HG03469 (cell line): ENCODE measurements around the gene FBXO42.
"Not testable (repeated sequence)": the region's sequence is repeated elsewhere in the genome, so short reads cannot be mapped to it uniquely, and the experiment has no call there.

ENCODE experiments used
- ATAC-seq: cut with Tn5 transposase; IDR thresholded peaks from one replicate; pipeline ENCODE4 v1.9.1; 2021; ENCODE audit warnings: mild to moderate bottlenecking, moderate library complexity, moderate number of reproducible peaks; ENCODE audit not compliant: unreplicated experiment

The FBXO42 gene

GRCh38 chr1:16222716-16223115 lies 129.6 kb downstream of the FBXO42 start:
- not testable (repeated sequence) for ATAC-seq

- no peak for ATAC-seq
Observed at GRCh38 chr1:16221499-16221898, 130.8 kb downstream of the FBXO42 start.

GRCh38 chr1:16219968-16220500 lies 132.2 kb downstream of the FBXO42 start:
- no peak for ATAC-seq

GRCh38 chr1:16218674-16219071 lies 133.6 kb downstream of the FBXO42 start:
- no peak for ATAC-seq

GRCh38 chr1:16218014-16218673 lies 134.1 kb downstream of the FBXO42 start:
- no peak for ATAC-seq

- ATAC-seq, result peak; percentile 73
Observed at GRCh38 chr1:16217061-16217785, 135.1 kb downstream of the FBXO42 start.

GRCh38 chr1:16215882-16216753 lies 136.2 kb downstream of the FBXO42 start:
- no peak for ATAC-seq

GRCh38 chr1:16215240-16215639 lies 137.0 kb downstream of the FBXO42 start:
- ATAC-seq, result not testable (repeated sequence)

- not testable (repeated sequence) for ATAC-seq
Observed at GRCh38 chr1:16213544-16213943, 138.7 kb downstream of the FBXO42 start.

GRCh38 chr1:16213013-16213412 lies 139.3 kb downstream of the FBXO42 start:
- ATAC-seq, result no peak

- no peak for ATAC-seq
Observed at GRCh38 chr1:16212251-16212961, 139.9 kb downstream of the FBXO42 start, which contains the start of gene ARHGEF19. TSS of gene ARHGEF19 (minus strand) at chr1:16212652. CDS start at chr1:16209054, 3,598 bp downstream.

- no peak for ATAC-seq
Observed at GRCh38 chr1:16211824-16212223, 140.5 kb downstream of the FBXO42 start.

- no peak for ATAC-seq
Observed at GRCh38 chr1:16210581-16210980, 141.7 kb downstream of the FBXO42 start.

- no peak for ATAC-seq
Observed at GRCh38 chr1:16209847-16210407, 142.4 kb downstream of the FBXO42 start.

GRCh38 chr1:16209132-16209846 lies 143.0 kb downstream of the FBXO42 start:
- no peak for ATAC-seq

- ATAC-seq, result no peak
Observed at GRCh38 chr1:16208270-16208987, 143.9 kb downstream of the FBXO42 start.

GRCh38 chr1:16207318-16208269 lies 144.7 kb downstream of the FBXO42 start:
- ATAC-seq, result no peak
